EH (cell line): ENCODE data around the gene RASAL3.

Source experiments
- DNase-seq: peaks from one replicate; pipeline ENCODE4 v3.0.0-alpha.2; 2015; ENCODE audit warnings: low read depth

The RASAL3 gene

DNA sequence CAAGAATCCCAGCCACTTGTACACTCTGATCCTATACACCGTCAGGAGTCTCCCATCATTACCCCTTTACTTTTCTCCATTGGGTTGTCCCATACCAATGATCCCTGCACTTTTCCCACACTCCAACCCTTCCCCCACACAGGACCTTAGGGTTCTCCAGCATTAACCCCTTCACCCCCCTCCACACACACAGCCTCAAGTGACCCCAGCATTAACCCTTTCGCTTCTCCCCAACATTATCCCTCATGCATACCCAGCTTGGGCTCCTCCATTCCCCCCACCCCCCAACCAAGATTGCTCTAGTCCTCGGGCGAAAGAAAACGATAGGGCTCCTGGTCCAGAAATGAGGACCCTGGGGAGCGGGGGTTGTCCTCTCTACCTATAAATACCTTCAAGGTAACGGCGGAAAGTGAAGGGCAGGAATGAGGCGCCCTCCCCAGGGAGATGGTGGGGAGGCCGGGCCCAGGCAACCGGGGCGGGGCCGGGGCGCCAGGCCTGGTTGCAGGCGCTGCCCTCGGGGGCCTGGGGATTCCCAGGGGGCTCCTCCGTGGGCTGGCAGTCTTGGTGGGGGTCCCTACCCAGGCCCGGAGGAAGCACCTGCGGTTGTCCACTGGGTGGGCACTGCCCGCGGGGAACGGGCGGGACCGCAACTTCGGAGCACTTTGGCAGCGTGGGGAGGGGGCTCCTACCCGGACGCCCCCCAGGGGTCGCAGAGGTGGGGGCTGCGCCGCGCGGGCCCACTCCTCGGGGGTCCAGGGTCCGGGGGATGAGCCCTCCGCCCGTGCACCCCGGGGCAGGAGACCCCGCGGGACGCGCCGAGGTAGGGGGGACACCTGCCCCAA is 15.3 kb downstream of the RASAL3 start:
- DNase-seq: peak; percentile 44

DNA sequence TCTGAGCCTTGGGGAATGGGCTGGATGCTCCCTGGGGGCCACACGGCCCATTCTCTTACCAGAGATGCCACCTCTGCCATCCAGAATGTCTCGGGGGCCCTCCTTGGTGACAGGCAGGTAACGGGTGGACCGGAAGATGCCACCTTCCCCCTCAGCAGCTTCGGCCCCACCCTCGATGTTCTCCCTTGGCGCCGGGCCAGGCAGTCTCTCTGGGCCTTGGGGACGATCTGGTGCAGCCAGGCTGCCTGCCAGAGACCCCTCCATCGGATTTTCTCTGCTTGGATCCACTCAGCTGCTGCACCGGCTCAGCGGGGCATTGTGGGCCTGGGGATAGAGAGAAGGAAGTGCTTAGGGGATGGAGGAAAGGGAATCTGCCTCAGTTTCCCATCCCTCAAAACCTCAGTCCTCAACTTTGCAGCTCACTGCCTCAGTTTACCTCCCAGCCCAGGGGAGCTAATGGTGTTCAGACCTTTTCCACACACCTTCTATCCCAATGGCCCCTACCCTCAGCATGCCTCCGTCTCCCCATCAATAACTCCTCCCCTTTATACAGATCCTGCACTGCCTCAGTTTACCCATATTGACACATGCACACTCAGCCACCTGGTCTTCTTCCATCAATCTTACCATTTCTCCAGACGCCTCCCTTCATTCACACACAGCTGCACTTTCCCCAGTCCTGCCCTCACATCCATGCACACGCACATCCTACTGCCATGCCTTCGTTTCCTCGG is 16.1 kb downstream of the RASAL3 start:
- no peak for DNase-seq

DNA sequence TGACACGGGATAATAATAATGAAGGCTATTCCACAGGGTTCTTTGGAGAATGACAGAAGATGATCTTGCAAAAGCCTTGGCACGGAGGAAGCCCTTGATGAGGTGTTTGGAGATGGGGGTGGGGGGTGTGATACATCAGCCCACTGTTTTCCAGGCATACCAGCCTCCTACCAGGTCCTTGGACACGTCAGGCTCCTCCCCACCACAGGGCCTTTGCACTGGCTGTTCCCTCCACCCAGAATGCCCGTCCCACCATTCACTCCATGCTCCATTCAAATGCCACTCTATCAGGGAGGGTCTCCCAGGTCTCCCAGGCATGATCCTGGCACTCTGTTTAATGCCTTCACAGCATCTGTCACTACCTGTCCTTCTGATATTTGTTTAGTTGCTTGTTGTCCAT is 17.3 kb downstream of the RASAL3 start:
- no peak for DNase-seq

DNA sequence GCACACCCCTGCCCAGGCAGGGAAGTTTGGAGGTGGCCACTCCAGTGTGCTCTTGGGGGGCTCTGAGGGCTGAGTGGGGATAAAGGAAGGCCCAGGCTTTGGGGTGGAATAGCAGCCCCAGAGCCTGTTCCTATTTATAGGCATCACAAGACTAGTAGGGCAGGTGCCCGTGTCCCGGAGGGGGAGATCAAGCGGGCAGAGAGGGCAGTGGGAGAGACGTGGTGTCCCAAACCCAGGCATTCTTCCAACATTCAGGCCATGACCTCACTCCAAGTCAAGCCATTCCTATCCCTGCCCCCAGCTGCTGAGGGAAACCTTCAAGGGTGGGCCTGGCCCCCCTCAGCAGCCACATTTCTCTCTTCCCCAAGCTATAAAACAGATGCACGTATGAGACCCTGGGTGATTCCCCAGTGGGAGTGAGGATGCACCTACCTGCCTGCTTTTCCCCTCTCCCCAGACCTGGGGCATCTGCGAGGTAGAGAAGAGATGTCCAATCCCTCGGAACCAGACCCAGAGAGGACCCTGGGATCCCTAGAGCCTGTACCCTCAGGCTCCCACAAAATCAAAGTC is 18.5 kb downstream of the RASAL3 start:
- DNase-seq: no peak

DNA sequence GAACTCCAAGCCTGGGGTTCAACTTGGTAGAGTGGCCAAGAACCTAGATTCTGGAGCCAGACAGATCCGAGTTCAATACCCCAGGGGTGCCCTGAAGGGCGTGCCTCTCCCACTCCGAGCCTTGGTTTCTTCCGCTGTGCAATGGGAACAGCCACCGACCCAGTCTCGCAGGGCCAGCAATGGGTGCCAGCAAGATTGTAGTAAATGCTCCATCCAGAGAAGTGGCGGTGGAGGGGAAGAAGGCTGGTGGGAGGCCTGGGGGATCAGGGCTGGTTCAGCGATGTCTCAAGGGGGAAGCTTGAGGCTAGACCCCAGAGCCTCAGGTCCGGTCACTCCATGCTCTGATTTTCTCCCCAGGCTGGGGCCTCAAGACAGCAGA is 19.1 kb downstream of the RASAL3 start:
- no peak for DNase-seq

DNA sequence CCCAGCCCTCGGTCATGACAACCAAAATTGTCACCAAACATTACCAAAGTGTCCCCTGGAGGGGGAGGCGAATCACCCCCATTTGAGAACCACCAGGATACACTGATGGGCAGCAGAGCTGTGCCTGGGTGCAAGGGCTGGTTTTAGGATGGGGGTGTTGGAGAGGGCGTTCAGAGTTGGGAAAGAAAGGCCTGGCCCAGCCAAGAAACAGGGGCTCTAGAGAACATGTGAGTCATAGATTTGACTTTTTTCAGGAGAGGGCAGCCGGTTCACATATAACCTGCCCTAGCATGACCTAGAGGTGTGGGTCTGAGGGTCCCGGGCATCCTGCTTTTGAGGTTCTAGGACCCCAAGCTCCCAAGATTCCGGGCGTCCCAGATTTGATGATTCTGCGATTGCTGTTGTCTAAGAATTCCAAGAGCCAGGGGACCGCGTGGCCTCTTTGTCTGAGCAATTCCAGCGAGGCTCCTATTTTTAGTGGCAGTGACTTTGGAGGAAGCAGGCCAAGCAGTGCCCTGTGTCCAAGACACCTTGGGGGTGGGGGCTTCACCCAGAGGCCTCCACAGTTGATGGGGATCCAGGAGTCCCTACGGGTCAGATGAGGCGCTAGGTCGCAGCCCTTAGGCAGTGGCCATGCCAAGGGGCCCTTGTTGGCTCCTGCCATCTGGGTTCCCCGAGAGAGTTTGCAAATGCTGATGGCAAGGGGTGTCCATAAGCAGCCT is 19.7 kb downstream of the RASAL3 start:
- DNase-seq: no peak

DNA sequence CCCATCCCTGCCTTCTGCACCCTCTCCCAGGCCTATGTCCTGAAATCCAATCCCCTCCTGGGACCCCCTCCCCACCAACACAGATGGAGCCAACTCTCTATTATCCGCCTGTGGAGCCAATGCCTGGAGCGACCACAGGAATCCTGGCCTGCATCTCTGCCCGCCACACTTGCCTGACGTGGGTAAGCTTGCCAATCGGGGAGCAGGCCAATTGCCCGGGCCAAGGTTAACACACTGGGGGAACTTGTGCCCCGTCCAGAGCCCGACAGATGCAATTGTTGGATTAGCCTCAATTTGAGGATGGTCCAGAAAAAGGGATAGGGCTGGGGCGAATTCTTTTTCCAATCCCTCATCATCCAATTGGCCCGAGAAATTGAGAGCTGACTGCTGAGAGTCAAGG is 20.5 kb downstream of the RASAL3 start:
- no peak for DNase-seq

DNA sequence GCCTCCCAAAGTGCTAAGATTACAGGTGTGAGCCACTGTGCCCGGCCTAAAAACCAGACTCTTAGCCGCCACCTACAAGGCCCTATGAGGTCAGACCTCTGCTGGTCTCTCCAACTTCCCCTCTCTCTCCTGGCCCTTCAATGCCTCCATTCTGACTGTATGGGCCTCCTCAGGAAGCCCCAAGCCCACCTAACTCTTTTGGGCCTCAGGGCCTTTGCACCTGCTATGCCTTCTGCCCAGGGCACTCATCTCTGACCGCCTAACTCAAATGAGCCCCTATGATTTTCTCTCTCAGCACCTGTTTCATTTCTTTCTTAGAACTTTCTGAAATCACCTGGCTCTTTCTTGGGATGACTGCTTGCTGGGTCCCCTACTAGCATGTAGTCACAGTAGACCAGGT is 21.0 kb downstream of the RASAL3 start:
- DNase-seq: no peak

DNA sequence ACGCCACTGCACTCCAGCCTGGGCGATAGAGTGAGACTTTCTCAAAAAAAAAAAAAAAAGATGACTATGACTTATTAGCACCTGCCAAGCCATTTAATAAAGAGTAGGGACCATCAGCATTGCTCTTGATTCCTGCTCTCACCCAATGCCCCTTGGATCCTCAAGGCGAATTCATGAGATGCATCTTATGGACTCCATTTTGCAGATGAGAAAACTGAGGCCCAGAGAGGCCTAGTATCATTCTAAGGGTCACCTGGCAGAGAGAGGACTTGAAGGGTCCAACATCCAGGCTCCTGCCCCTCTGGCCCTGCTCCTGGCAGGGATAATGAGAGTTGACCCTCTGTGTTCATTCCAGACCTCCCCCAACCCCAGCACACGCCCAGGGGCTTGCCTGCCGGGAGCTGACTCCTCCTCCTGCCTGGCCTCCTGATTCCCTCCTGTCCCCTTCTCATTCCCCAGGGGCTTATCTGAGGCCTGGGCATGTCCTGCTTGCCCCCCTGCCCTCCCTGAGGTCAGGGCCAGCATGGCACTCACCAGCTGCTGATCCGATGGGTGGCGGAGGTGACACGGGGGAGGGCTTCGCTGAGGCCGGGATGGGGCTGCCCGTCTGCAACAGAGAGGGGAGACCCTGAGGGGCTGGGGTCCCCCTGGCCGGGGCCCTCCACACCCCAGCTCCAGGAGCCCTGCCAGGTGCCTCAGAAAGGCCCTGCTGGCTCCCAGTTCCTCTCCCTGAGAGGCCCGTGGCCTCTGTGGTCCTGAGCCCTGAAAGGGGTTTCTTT is 22.0 kb downstream of the RASAL3 start:
- no peak for DNase-seq

DNA sequence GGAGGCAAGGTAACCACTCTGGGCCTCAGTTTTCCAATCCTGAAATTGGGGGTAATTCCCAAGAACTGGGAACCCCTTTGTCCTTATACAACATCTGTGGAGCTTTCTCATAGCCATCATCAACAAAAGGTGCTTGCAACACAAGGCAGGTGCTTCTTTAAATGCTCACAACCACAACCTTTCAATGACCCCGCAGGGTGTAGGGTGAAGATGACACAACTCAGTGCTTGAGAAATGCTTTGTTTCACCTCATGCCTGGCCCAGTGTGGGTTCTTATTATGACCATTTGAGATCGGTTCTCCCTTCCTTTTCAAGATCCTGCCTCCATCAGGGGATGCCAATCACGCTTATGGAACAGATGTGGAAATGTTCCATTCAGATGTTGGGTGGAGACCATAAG is 23.0 kb downstream of the RASAL3 start:
- no peak for DNase-seq

DNA sequence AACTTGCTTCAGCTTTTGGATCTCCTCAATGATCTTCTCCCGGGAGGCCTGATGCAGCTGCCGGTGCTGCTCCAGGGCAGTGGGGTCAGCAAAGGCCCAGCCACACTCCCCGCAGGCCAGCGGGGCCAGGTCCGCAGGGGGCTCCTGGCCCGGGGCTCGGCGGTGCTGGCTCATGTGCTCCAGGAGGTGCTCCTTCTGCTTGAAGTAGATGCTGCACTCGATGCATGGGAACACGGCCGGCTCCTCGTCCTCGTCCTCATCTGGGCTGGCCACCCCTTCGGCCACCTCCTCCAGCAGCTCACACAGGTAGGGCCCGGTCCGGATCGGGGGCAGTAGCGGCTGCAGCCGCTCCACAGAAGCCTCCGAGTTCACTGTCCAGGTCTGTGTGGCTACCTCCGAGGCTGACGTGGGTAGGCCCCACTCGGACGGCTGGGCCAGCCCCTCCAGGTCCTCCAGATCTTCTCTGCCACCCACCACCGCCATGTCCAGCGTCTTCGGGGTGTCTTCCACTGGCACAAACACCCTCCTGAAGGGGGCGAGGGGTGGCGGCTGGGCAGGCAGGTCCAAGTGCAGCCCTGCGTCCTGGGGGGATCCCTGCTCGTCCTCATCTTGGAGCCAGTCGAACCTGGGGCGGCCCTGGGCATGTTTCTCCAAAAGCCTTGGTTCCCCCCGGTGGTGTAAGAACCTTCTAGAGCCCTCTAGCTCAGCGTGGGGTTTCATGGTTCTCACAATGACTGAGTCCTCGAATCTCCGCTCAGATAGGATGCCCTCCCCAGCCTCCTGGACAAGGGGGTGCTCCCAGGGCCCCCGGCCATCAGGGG is 24.3 kb downstream of the RASAL3 start:
- no peak for DNase-seq

DNA sequence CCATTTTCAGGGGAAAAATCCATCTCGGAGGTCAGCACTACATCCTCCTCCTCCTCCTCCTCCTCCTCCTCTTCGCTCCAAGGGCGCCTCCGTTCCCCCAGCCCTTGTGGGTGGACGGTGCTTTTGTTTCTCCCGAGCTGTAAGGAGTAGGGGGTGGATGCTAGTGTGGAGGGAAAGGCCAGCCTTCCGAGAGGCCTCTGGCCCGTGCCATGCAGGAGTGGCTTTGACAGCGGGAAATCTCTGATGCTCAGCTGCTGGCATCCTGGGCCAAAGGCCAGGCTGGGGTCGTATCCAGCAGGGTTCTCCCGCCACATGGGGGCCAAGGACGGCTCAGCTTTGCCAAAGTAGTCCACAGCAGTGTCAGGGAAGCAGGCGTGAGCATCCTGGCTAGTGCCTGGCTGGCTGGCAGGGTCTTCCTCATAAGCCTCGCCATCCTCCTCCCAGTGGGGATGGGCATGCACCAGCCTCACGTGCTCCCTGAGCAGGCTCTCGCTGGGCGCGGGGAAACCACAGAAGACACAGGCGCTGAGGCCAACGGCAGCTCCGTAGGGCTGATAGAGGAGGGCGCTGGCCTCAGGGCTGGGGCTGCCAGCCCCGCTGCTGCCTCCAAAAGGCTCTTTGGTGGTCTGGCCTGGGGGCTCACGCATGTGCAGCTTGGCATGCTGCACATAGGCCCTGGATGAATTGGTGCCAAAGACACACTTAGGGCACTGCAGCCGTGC is 25.1 kb downstream of the RASAL3 start:
- no peak for DNase-seq

DNA sequence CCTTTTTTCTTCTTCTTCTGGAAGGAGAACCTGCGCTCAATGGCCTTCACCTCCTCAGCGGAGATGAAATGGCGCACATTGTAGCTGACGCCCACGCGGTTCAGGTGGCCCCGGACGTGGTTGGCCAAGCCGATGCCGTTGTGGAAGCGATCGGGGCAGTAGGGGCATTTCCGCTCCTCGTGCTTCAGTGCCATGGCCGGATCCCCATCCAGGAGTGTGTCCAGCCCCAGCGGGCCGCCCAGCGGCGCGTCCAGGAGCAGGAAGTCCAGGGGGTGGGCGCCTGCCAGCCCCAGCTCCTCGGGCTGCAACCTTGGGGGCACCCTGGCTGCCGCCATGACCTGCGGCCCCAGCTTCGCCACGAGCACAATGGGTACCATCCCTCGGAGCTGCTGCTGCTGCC is 25.8 kb downstream of the RASAL3 start:
- no peak for DNase-seq

DNA sequence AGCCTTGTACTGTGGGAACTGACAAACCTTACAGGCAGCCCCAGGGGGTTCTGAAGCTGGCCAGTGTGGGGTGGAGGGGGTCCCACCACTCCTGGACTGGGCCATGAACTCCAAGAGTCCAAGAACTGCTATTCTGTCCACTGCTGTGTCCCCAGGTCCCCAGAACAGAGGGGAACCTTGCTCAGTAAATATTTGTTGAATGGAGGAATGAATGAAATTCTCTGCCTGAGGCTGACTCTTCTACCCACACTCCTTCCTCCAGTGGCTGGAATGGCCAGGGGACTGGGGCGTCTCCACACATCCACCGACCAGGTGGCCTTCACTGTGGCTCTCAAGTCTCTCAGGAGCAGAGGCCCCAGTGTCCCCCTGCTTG is 26.2 kb downstream of the RASAL3 start:
- no peak for DNase-seq

DNA sequence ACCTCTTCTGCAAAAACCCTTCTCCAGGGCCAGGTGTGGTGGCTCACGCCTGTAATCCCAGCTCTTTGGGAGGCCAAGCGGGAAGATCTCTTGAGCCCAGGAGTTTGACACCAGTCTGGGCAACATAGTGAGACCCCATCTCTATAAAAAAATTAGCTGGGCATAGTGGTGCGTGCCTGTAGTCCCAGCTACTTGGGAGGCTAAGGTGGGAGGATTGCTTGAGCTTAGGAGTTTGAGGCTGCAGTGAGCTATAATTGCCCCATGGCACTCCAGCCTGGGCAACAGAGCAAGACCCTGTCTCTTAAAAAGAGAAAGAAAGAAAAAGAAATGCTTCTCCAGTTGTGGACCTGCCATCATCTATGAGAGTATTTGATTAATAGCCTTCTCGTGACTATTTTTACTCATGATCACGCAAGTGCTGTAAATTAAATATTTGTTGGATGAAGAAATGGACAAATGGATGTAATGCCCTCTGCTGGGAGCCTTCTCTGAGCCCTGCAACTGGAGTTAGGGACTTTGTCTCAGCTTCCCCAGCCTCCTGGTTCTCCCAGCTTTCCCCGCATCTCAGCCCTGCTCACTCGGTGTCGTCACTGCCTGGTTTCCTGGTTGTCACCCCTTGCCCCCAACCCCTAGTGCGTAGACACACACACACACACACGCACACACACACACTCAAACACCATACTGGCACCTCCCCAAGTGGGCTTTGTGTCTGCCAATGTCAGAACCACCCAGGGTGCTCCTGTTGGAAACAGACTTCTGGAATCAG is 26.8 kb downstream of the RASAL3 start:
- DNase-seq: peak; percentile 30

DNA sequence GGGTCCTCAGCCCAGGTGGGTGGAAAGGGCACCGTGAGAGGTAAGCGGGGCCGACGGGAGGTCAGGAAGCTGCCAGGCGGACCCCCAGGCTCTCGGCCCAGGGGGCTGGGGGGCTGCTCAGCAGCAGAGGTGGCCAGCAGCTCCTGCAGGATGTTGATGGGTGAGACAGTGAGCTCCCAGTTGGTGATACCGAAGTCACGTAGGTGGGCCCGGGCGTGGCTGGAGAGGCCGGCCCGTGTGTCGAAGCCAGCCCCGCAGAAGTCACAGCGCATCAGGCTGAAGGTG is 27.6 kb downstream of the RASAL3 start:
- no peak for DNase-seq

DNA sequence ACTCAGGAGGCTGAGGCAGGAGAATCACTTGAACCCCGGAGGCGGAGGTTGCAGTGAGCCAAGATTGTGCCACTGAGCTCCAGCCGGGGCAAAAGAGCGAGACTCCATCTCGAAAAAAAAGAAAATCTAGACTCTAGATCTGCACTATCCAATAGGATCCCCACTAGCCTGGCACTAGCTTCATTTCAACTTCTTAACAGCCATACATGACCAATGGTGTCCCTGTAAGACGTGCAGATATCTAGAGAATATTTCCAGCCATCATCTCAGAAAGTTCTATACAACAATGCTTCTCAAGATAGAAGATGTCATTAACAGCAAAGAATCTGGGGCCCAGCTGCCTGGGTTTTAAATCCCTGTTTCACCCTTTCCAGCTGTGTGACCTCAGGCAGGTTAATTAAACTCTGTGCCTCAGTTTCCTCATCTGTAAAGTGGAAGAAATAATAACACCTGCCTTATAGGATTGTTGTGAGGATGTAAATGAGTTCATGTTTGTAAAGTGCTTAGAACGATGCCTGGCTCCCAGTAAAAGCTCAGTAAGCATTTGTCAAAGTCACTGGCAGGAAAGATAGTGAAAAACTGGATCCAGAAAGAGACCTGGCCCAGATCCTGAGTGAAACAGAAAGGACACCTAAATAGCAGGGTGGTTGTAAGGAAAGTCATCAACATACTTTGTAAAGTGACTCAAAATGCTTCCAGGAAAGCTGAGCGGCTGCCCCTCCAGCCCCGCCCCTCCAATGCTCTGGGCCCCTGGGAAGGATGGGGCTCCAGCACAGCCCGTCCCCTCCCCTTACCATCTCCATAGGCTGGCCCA is 28.1 kb downstream of the RASAL3 start:
- DNase-seq: no peak

DNA sequence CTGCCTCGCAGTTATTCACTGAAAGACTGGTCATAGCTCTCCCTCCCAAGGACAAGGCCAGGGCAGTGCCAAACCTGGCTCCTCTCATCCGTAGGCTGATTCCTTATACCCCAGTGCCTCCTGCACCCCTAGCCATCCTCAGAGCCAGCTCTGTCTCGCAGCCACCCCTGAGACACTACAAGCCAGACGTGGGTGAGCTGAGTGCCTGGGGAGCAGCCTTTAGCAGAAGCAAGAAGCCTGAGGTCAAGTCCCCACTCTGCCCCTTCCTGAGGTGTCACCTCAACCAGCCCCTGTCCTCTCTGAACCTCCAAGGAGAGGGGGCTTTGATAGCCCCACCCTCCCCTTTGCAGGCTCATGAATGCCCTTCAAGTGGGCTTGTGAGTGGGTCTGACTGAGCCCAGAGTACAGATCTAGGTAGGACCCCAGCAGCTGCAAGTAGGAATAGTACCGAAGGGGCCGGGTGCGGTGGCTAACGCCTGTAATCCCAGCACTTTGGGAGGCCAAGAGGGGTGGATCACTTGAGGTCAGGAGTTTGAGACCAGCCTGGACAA is 30.8 kb downstream of the RASAL3 start:
- no peak for DNase-seq
